ENCODE measurements around the gene CREB5.

DNA sequence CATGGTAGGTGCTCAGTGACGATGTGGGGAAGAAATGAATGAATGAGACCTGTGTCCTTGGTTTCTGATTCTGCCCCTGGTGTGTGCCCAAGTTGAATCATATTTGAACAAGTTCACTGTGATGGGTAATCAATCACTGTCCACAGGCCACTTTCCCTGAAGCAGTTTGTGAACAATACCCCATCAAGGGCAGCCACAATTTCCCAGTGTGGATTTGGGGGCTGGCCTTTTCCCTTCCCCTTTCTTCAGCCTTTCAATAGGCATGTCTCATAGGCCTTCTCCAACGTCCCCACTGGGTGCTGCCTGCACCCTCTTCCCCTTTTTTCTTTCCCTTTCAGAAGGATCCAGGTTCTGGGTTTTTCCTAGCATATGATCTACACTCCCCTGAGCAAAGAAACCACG is 64.7 kb downstream of the CREB5 start:
- TF ChIP-seq, protein P1, sequence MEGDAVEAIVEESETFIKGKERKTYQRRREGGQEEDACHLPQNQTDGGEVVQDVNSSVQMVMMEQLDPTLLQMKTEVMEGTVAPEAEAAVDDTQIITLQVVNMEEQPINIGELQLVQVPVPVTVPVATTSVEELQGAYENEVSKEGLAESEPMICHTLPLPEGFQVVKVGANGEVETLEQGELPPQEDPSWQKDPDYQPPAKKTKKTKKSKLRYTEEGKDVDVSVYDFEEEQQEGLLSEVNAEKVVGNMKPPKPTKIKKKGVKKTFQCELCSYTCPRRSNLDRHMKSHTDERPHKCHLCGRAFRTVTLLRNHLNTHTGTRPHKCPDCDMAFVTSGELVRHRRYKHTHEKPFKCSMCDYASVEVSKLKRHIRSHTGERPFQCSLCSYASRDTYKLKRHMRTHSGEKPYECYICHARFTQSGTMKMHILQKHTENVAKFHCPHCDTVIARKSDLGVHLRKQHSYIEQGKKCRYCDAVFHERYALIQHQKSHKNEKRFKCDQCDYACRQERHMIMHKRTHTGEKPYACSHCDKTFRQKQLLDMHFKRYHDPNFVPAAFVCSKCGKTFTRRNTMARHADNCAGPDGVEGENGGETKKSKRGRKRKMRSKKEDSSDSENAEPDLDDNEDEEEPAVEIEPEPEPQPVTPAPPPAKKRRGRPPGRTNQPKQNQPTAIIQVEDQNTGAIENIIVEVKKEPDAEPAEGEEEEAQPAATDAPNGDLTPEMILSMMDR (IDR thresholded peaks at IDR 0.05): no peak
- no peak for TF ChIP-seq POLR2AphosphoS5 (IDR thresholded peaks at IDR 0.05)
